Endothelial cell of hepatic sinusoid (primary cell): ENCODE results near the gene ZGRF1.
"Not testable (repeated sequence)": the region's sequence is repeated elsewhere in the genome, so short reads cannot be mapped to it uniquely, and the experiment has no call there.

Experiments
- in situ Hi-C: cut with HindIII; loops from 2 replicates; pipeline ENCODE4 v1.10.0; 2017; ENCODE audit warnings: low sequenced_read_pairs

Gene ZGRF1

DNA sequence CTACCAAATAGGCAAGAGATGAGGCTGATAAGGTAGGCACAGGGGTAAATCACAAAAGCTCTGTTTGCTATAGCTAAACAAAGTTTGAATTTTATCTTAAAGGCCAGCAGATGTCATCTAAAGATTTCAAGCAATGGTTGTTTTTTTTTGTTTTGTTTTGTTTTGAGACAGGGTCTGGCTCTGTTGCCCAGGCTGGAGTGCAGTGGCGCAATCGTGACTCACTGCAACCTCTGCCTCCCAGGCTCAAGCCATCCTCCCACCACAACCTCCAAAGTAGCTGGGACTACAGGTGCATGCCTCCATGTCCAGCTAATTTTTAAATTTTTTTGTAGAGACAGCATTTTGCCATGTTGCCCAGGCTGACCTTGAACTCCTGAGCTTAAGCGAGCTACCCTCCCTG, 77.7 kb downstream of the ZGRF1 start:
- in situ Hi-C loops, result no loop called here

- in situ Hi-C loops, result no loop called here
Observed at GRCh38 chr4:112557676-112558411, 78.9 kb downstream of the ZGRF1 start.

GRCh38 chr4:112554271-112554670, 82.4 kb downstream of the ZGRF1 start:
- in situ Hi-C loops, result not testable (repeated sequence)

DNA sequence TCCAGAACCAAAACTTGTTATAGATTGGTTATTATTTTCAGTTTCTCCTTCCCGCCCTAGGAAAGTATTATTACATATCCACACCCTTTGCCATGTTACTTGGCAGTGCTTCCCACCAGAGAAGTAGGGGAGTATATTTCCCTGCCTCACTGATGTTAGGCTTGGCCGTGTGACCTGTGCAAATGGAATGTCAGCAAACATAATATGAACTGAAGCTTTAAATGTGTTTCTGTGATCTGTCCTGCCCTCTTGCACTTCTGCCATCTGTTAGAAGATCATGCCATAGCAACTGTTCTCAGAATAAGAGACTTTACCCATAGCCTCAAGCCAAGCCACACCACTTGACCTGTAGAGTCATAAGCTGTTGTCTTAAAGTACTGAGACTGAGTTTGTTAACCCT, 84.0 kb downstream of the ZGRF1 start:
- in situ Hi-C loops, result no loop called here

DNA sequence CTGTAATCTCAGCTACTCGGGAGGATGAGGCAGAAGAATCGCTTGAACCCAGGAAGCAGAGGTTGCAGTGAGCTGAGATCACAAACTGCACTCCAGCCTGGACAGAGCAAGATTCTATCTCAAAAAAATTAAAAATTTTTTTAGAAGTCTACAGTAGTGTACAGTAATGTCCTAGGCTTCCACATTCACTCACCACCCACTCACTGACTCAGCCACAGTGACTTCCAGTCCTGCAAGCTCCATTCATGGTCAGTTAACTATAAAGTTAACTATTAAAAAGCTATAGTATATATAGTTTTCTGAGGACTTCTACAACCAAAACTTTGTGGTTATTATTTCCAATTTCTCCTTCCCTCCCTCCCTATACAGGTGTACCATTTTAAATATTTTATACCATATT, 86.0 kb downstream of the ZGRF1 start:
- in situ Hi-C loops, result no loop called here

DNA sequence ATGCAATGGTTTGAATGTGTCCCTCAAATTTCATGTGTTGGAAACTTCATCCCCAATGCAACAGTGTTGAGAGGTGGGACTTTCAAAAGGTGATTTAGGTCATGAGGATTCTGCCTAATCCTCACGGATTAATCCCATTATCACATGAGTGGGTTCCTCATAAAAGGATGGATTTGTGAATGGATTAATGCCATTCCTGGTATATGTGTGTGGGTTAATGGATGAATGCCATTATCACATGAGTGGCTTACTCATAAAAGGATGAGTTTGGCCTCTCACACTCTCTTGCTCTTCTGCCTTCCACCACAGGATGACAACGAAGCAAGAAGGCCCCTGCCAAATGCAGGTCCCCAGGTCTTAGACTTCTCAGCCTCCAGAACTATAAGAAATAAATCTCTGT, 90.2 kb downstream of the ZGRF1 start:
- in situ Hi-C loops, result loop anchor here (10.0 kb wide), 1 partner anchor 62 kb away; no protein-coding TSS in a partner anchor

GRCh38 chr4:112545346-112545745, 91.4 kb downstream of the ZGRF1 start:
- in situ Hi-C loops, result loop anchor here (10.0 kb wide), 1 partner anchor 61 kb away; no protein-coding TSS in a partner anchor

DNA sequence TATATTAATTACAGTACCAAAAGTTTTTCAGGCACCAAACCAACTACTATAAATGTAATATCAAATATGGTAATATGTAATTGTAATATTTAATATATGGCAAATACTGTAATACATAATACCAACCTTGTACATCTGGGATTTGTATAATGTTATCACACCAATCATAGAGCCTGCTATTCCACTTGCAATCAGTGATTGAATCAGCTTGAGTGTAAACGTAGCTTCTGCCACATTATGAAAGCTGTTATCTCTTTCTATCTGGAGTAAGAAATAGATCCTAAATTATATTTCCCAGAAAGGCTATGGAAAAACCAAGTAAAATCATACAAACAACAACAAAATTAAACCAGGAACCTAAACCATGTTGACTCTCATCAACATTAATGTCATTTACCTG, 96.0 kb downstream of the ZGRF1 start:
- in situ Hi-C loops, result loop anchor here (10.0 kb wide), 1 partner anchor 56 kb away; no protein-coding TSS in a partner anchor

- in situ Hi-C loops, result no loop called here
Observed at GRCh38 chr4:112536123-112536522, 100.6 kb downstream of the ZGRF1 start.

- in situ Hi-C loops, result no loop called here
Observed at GRCh38 chr4:112532267-112532666, 104.4 kb downstream of the ZGRF1 start.

- in situ Hi-C loops, result no loop called here
Observed at GRCh38 chr4:112531146-112531545, 105.6 kb downstream of the ZGRF1 start.

DNA sequence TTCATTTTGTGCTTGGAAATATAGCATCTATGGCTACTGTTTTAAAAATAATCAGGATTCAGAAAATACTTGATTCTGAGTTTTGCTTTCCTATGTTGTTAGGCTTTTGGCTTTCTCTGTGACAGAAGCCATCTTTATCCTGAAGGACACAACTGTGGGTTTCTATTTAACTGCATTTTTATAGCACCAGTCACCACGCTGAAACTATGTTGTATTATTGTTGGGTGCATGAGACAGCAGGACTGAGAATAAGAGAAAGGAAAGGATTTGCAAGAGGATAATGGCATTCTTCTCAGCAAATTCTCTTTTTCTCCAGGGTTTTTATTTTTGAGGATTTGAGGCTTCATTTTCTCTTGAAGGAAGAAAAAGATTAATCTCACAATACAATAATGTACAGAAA, 110.6 kb downstream of the ZGRF1 start:
- in situ Hi-C loops, result no loop called here

GRCh38 chr4:112523764-112524505, 112.8 kb downstream of the ZGRF1 start:
- in situ Hi-C loops, result no loop called here

- in situ Hi-C loops, result no loop called here
Observed at GRCh38 chr4:112523008-112523721, 113.5 kb downstream of the ZGRF1 start.

DNA sequence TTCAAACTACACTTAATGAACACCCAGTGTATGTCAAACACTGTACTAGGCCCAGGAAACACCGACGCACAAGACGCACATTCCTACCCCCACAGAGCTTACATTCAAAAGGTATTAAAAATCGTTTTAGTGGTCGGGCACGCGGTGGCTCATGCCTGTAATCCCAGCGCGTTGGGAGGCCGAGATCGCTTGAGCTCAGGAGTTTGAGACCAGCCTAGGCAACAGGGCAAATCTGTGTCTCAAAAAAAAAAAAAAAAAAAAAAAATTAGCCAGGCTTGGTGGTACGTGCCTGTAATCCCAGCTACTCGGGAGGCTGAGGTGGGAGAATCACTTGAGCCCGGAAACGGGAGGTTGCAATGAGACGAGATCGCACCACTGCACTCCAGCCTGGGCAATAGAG, 114.3 kb downstream of the ZGRF1 start:
- in situ Hi-C loops, result not testable (repeated sequence)

GRCh38 chr4:112521123-112522023, 115.3 kb downstream of the ZGRF1 start:
- in situ Hi-C loops, result no loop called here

DNA sequence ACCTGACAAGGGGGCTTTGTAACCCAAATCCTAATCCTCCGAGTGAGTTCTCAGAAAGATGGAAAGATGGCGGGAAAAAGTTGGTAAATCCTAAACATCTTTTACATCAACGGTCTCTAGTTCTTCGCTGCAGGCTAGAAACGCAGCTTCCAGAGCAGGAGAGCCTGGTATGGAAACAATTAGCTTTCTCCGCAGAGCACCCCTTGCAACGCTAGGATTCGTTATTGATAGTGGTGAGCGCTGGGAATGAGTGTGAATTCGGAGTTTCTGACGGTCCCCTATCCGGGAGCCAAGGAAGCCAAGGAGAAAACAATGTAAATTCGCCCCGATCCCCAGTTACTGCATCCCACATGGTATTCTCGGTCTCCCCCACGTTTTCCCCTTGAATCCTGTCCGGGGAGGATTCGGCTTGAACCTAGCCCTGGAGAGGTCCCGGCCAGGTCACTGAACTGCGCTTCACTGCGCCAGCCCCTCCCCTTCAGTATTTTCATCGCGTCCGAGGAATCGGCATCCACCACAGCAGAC, 116.0 kb downstream of the ZGRF1 start:
- in situ Hi-C loops, result no loop called here

DNA sequence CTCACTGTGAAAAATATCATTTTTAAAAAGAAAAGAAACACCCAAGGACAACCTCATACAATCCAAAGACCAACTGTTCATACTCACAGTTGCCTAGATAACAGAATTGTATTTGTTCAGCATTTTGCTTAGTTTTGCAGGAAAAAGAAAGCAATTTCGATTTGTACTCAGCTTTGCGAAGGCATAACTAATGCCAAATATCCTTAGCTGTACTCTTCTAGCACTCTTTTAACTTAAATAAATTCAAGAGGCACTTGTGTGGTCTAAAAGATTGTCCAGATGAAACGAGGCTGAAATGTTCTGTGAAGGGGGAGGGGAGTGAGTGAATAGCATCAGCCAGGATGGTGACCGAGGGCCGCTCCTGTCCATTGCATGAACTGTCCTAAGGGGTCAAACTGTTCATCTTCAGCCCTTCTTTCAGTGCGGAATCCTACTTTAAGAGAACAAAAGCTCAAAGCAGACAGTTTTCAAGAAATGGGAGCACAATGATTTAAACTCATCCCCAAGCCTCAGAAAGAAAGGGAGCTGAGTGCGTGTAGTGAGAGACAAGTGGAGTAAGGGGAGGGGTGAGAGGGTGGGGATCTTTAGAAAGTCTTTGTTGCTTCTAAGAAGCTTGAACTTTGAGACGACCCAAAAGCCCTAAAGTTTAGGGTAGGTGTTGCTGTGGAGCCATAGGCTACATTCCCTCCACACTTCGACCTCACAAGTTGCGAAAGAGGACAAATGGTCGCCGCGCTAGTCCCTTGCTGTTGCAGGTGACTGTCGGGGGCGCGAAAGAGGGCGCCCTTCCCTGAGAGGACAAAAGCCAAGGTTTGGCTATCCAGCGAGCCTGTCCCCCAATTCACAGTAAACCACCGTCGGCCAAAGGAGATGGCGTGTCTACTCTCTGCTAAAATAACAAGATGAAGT, 116.8 kb downstream of the ZGRF1 start:
- in situ Hi-C loops, result no loop called here

DNA sequence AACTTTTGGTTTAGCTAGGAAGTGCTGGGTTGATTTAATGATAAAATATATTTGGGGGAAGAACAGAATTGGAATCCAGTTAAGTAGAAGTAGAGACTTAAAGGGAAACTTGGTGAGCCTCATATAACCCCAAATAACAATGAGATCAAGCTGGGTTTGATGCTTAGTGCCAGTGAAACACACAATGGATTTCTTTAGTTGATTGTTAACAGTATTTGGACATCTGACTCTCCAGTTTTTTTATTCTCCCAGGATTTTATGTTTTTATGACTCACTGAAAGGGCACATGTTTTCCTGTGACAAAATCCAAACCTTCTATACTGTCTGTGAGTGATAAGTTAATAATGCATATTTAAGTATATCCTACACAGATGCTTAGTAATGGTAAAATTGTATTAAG, 118.0 kb downstream of the ZGRF1 start:
- in situ Hi-C loops, result no loop called here
